Muscle of leg (tissue), 11 donors: ENCODE results near the gene MYO5C. TPM values are rescaled to one million over a fixed set of nuclear protein-coding genes. Genes with fewer than 3 reads are reported as not detected.

ENCODE experiments used
- DNase-seq: peaks from one replicate; pipeline ENCODE4 v3.0.0; 2013
- H3K27ac ChIP-seq: one replicate; pipeline ENCODE4 v1.5.1; 2013; ENCODE audit warnings: mild to moderate bottlenecking, low read length, control low read depth
- H3K27me3 ChIP-seq: one replicate; pipeline ENCODE4 v1.6.1; 2013; ENCODE audit warnings: low read length; ENCODE audit not compliant: control insufficient read depth, insufficient read depth
- H3K36me3 ChIP-seq: one replicate; pipeline ENCODE4 v1.6.1; 2013; ENCODE audit warnings: low read length; ENCODE audit not compliant: control insufficient read depth, insufficient read depth
- H3K4me1 ChIP-seq: one replicate; pipeline ENCODE4 v1.6.1; 2013; ENCODE audit warnings: low read length; ENCODE audit not compliant: control insufficient read depth, insufficient read depth
- H3K4me3 ChIP-seq: one replicate; pipeline ENCODE4 v1.5.1; 2013; ENCODE audit warnings: low read length, control low read depth
- H3K9me3 ChIP-seq: replicated peaks from 2 replicates; pipeline ENCODE4 v1.6.1; 2013; ENCODE audit warnings: low read depth, low read length; ENCODE audit not compliant: control insufficient read depth
- WGBS: methylation state at CpG from one replicate; pipeline ENCODE4 v1.1.5; 2013; ENCODE audit warnings: missing lambda C conversion rate; ENCODE audit not compliant: insufficient coverage; 5-methylcytosine and 5-hydroxymethylcytosine counted together
- polyA plus RNA-seq, 8 donors: library from polyadenylated mRNA; unstranded; fragments of 120-200 nt; gene quantifications; one replicate each; pipeline versions ENCODE4 v1.2.1 to v1.2.3, GENCODE V29; 2013; ENCODE audit warnings: inconsistent platforms in 1 of 8, low replicate concordance in 1 of 8; ENCODE audit not compliant: insufficient read length in 8 of 8, insufficient read depth in 1 of 8
- total RNA-seq: library from RNA; stranded (reverse); fragments of 120-200 nt; gene quantifications from one replicate; pipeline ENCODE4 v1.2.4, GENCODE V29; 2013

Gene MYO5C
- total and polyA plus RNA-seq, 9 donors = 4.9 to 12.4 (median 6.0) TPM

DNA sequence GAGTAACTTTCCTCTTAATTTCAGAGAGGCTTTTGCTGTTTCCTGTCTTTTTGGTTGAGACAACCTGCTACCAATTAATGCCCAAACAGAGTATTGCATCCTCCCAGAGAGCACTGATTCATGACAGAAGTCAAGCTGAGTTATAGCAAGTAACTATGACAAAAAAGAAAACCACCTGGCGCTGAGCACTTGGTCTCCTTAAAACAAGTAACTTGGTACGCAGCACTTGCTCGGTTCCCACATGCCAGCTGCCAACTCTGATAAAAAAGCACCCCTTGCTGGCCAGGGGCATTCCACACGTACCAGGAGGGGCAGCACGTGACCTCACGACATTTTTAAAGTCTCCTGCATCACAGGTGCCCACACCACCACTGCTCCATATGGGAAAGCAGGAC is 13.5 kb upstream of the MYO5C start:
- Histone ChIP-seq H3K36me3 (no peaks in the 10 kb centered on the region), H3K27me3 (no peaks in the 10 kb centered on the region), H3K27ac (no peak overlapping the region), H3K9me3 (no peaks in the 10 kb centered on the region), H3K4me3 (no peak overlapping the region), H3K4me1 (no peaks in the 10 kb centered on the region)
- 57% methylated on average over 4 of the region's 6 CpGs for WGBS
- DNase-seq = no peak

DNA sequence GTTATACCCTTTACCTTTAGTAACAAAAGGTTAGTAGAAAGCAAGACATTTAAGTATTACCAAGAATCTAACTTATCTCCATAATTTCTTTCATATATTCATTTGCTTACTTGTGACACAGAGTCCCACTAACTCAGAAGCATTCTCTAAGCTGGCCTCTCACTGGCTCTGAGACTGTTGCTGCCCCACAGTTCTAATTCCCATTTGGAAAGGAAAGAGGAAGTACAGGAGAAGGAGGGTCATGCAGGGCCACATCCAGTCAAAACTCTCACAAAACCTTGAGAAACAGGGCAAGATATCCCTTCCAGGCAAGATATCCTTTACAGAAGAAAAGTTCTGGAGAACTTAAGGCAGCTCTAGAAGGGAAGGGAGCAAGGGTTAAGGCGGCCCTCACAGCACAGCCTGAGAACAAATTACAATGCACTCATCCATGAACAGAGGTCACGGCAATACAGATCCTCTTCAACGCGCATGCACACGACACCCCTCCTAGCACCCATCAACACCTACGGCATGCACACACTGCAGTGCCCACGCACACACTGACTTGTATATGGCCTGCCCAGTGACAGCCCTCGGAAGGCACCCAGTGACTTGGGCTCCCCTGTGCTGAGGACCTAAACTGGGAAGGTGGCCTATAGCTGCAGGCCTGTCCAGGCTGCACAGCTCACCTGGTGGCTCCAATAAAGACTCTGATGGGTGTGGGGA is 13.0 kb upstream of the MYO5C start:
- no peaks in the 10 kb centered on the region for H3K4me1 ChIP-seq
- no peak overlapping the region for H3K27ac ChIP-seq
- H3K4me3 ChIP-seq = no peak overlapping the region
- H3K9me3 ChIP-seq = no peaks in the 10 kb centered on the region
- H3K27me3 ChIP-seq = no peaks in the 10 kb centered on the region
- H3K36me3 ChIP-seq = no peaks in the 10 kb centered on the region
- no peak for DNase-seq
- 77% methylated on average over 6 of the region's 8 CpGs for WGBS

DNA sequence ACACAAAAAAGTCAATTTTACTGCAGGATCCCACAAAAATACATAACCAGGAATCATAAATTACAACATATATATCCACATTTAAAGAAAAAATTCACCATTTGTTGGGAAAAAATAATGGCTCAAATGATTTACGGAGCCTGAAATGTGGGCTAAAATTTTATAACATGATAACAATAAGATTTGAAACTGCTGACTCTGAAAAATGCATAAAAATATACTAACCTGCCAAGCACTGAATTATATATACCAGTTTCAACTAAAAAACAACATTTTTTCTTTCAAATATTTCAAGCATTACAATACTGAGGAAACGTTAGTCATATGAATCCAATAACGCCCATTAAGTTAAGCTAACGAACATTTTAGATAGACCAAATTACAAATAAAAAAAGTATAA is 12.2 kb upstream of the MYO5C start:
- H3K4me1 ChIP-seq = no peaks in the 10 kb centered on the region
- H3K9me3 ChIP-seq = no peaks in the 10 kb centered on the region
- no peak for DNase-seq
- no peak overlapping the region for H3K27ac ChIP-seq
- no peaks in the 10 kb centered on the region for H3K27me3 ChIP-seq
- no CpG with 5 or more reads among the region's 4 CpGs for WGBS
- no peaks in the 10 kb centered on the region for H3K36me3 ChIP-seq
- no peak overlapping the region for H3K4me3 ChIP-seq

DNA sequence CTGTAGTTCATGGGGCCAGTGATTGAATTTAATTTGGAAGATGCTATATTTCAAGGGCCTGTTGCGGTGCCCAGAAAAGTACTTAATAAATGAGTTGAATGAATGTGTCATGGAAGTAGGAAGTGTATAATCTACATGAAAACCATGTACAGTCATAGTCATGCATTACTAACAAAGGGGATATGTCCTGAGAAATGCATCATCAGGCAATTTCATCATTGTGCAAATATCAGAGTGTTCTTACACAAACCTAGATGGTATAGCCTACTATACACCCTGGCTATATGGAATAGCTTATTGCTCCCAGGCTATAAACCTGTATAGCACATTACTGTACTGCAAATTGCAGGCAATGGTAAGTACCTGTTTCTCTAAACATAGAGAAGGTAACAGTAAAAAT is 10.7 kb upstream of the MYO5C start:
- H3K36me3 ChIP-seq = no peaks in the 10 kb centered on the region
- WGBS = no CpG with 5 or more reads among the region's 1 CpG
- no peaks in the 10 kb centered on the region for H3K9me3 ChIP-seq
- no peak overlapping the region for H3K27ac ChIP-seq
- no peaks in the 10 kb centered on the region for H3K27me3 ChIP-seq
- no peak overlapping the region for H3K4me3 ChIP-seq
- DNase-seq = no peak
- H3K4me1 ChIP-seq = no peaks in the 10 kb centered on the region

DNA sequence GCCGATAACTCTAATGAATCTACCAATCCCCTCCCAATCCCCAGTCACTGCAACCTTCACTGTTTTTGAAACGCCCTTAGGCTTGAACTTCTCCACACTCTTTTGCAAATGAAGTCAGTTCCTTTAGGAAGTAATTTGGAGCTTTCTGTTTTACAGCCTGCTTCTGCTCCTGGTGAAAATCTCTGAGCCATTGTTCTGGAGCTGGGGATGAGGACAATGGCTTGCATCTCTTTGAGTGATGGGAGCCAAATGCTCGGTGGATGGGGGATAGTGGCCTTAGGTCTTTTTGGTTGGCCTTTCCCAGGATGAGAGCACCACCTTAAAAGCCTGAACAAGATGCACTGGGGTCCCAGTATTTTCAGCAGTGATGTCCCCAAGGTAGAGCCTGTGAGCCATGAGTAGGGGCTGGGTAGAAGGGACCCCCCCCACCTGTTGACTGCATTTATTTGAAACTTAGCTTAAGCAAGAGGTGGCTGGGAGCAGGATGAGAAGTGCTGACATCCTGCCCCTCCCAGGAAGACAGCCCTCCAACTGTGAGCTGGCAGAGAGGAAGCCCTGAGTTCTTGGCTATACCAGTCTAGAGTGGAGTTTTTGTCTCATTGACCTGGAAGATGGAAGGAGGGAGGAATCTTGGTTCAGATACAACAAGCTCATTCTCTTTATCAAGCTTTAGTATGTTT is 7.6 kb upstream of the MYO5C start:
- no peak for DNase-seq
- H3K27me3 ChIP-seq = no peaks in the 10 kb centered on the region
- H3K4me1 ChIP-seq = no peaks in the 10 kb centered on the region
- H3K27ac ChIP-seq = no peak overlapping the region
- no peaks in the 10 kb centered on the region for H3K9me3 ChIP-seq
- no peak overlapping the region for H3K4me3 ChIP-seq
- H3K36me3 ChIP-seq = no peaks in the 10 kb centered on the region
- no CpG with 5 or more reads among the region's 3 CpGs for WGBS

DNA sequence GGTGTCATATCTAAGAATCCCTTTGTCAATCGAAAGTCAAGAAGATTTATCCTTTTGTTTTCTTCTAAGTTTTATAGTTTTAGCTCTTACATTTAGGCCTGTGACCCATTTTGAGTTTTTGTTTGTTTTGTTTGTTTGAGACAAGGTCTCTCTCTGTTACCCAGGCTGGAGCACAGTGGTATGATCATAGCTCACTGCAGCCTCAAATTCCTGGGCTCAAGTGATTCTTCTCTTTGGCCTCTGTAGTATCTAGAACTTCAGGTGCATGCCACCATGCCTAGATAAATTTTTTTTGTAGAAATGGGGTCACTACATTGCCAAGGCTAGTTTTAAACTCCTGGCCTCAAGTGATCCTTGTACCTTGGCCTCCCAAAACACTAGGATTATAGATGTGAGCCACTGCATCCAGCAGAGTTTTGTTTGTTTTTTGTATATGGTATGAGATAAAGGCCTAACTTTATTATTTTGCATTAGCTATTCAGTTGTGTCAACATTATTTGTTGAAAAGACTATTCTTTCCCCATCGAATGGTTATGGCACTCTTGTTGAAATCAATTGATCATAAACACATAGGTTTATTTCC is 5.8 kb upstream of the MYO5C start:
- no peak overlapping the region for H3K27ac ChIP-seq
- no CpG with 5 or more reads among the region's 2 CpGs for WGBS
- no peak for DNase-seq
- no peaks in the 10 kb centered on the region for H3K27me3 ChIP-seq
- no peaks in the 10 kb centered on the region for H3K36me3 ChIP-seq
- H3K9me3 ChIP-seq = no peaks in the 10 kb centered on the region
- H3K4me1 ChIP-seq = no peaks in the 10 kb centered on the region
- H3K4me3 ChIP-seq = no peak overlapping the region

DNA sequence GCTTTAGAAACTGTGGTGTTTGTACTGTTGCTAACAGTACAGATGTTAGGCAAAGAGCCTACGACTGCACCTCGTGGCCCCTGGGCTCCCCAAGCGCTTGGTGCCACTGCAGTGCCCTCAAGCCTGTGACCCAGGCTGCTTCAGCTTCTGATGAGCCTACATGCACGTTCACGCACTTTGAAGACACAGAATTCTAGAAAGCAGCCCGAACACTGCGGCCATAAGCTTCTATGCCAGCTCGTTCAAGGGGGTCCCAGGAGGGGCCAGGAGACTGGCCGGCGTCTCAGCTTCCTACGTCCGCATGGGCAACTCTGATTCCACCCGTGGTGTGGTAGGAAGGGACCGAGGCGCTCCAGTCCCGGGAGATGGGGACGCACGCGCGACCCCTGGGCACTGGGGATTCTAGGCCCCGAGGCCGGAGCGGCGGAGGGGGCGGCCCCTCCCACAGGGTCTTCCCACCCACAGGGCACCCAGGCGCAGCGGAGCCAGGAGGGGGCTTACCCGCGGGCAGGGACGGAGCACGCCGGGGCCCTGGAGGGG is 653 bp downstream of the MYO5C start:
- no peaks in the 10 kb centered on the region for H3K9me3 ChIP-seq

DNA sequence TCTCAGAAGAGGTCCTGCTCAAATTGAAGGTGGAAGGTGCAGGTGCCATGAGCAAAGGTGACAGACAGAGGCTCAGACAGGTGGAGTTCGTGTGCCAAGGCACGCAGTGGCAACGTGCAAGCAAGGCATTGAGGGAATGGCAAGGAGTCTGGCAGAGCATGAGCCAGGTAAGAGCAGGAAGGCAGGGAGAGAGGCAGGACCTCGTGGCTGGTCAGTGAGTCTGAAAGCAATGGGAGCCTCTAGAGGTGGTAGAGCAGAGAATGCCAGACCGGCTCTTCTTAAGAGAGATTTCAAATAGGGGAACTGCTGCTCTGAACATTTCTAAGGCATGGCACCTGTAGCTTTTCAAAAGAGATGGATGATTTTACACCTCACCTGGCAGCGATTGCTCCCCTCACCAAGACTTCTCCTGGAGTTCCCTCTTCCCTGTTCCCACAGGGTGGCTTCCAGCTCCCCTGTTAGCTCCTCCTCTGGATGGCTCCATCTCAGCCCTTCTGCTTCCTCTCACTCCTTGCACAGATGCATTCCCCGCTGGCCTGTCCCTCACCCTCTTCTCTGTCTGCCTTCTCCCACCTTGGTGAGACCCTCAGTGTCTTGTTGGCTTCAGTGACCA is 2.7 kb downstream of the MYO5C start:
- Histone ChIP-seq H3K4me1 (peaks cover 16% of the 10 kb centered on the region), H3K4me3 (no peak overlapping the region), H3K27ac (no peak overlapping the region), H3K36me3 (no peaks in the 10 kb centered on the region), H3K9me3 (no peaks in the 10 kb centered on the region), H3K27me3 (peaks cover 12% of the 10 kb centered on the region)
- 77% methylated on average over 7 of the region's 7 CpGs for WGBS
- DNase-seq = no peak

More for the DNA sequence above, 653 bp downstream of the MYO5C start:
- WGBS = 7% methylated on average over 27 of the region's 32 CpGs
- Histone ChIP-seq H3K36me3 (no peaks in the 10 kb centered on the region), H3K27me3 (peaks cover 12% of the 10 kb centered on the region), H3K4me3 (peak overlapping the region; percentile 51), H3K27ac (peak overlapping the region; percentile 20), H3K4me1 (peaks cover 12% of the 10 kb centered on the region)
- no peak for DNase-seq

DNA sequence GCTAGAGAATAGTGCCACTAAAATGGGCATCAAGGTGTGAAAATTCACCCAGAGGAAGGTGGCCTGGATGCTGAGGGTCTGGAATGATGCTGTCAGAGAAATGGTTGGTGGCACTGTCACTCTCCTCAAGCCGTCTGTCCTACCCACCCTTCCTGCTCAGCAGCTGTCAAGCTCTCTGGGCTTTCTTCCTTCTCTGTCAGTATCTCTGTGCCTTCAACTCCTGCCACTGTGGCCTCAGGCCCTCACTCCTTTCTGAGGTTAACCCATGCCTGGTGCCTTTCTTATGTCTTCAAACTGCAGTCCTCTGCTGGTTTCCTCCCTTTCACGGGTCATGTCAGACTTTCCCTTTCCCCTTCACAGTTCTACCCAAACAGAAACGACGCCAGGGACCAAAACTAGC is 4.4 kb downstream of the MYO5C start:
- Histone ChIP-seq H3K4me3 (no peak overlapping the region), H3K27me3 (peaks cover 12% of the 10 kb centered on the region), H3K36me3 (no peaks in the 10 kb centered on the region), H3K4me1 (peaks cover 16% of the 10 kb centered on the region), H3K9me3 (no peaks in the 10 kb centered on the region), H3K27ac (no peak overlapping the region)
- WGBS = 45% methylated on average over 2 of the region's 4 CpGs
- no peak for DNase-seq

DNA sequence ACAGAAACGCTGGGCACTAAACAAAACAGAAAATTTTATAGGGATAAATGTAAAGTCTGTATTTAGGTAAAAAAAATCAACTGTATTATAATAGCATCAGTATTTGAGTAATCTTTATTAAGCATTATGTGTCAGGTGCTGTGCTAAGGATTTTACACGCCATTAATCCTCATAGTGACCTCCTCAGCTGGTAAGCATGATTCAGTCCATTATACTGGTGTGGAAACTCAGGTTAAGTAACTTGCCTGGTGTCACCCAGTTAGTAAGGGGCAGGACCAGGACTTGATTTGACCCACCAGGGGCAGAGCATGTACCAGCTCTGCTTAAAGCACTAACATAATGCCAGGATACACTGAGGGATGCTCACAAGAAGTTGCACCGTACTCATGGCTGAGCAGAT is 4.8 kb downstream of the MYO5C start:
- no CpG with 5 or more reads among the region's 3 CpGs for WGBS
- Histone ChIP-seq H3K4me3 (no peak overlapping the region), H3K27me3 (peaks cover 12% of the 10 kb centered on the region), H3K27ac (no peak overlapping the region), H3K9me3 (no peaks in the 10 kb centered on the region), H3K4me1 (peaks cover 16% of the 10 kb centered on the region), H3K36me3 (no peaks in the 10 kb centered on the region)
- DNase-seq = no peak
